Stimulated activated CD4-positive, alpha-beta T cell treated with anti-CD3 and anti-CD28 coated beads, Interleukin-2, amount 100 ng/mL, for 48 hours (primary cell): ENCODE measurements around the gene RNF213.
A peak's percentile ranks its signal among the peaks of the same experiment; 100 is the strongest.

Experiments used
- DNase-seq, 2 donors: peaks; one replicate each; pipeline ENCODE4 v3.0.0-alpha.2; 2020

Gene RNF213

DNA sequence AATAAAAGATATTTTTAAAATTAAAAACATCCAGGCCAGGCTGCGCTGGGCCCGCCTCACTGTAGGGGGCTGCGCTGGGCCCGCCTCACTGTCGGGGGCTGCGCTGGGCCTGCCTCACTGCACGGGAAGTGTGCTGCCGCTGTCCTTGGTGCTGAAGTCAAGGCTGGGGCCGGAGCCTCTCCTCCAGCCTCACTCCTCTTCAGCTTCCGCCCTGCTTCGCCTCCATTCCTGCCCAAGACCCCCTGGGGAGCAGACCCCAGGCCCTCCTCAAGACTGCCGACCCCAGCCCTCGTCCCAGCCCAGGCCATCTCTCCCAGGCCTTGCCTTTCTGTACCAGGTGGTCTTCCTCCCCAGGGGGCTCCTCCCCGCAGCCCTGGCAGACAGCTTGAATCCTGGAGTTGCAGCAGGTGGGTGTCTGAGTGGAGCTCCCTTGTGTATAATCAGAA lies 180.5 kb downstream of the RNF213 start:
- peak; percentile 40 to 53 for DNase-seq

GRCh38 chr17:80441598-80442322 lies 181.1 kb downstream of the RNF213 start:
- no peak for DNase-seq

DNA sequence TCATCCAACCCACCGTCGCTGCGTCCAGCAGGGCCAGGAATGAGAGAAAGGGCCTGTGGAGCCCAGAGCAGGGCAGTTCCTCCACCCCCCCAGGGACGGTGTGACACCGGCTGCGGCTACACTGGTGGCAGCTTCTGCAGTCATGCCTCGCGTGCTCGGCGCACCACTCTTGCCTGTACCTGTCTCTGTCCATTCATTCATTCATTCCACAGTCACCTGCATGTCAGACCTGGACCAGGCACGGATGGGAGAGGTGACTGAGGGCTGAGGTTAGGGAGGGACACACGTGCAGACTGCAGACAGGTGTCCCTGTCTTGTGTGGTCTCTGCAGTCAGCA lies 181.6 kb downstream of the RNF213 start:
- no peak for DNase-seq

DNA sequence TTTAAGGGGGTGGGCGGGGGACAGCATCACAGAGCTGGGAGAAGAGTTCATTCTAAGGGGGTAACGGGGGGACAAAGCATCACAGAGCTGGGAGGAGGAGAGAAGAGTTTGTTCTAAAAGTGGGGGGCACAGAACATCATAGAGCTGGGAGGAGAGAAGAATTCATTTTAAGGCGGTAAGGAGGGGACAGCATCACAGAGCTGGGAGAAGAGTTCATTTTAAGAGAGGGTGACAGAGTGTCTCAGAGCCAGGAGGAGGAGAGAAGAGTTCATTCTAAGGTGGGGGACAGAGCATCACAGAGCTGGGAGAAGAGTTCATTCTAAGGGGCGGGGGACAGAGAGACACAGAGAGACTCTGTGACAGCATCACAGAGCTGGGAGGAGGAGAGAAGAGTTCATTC lies 182.1 kb downstream of the RNF213 start:
- no peak for DNase-seq

GRCh38 chr17:80443498-80443897 lies 182.8 kb downstream of the RNF213 start:
- no peak for DNase-seq

DNA sequence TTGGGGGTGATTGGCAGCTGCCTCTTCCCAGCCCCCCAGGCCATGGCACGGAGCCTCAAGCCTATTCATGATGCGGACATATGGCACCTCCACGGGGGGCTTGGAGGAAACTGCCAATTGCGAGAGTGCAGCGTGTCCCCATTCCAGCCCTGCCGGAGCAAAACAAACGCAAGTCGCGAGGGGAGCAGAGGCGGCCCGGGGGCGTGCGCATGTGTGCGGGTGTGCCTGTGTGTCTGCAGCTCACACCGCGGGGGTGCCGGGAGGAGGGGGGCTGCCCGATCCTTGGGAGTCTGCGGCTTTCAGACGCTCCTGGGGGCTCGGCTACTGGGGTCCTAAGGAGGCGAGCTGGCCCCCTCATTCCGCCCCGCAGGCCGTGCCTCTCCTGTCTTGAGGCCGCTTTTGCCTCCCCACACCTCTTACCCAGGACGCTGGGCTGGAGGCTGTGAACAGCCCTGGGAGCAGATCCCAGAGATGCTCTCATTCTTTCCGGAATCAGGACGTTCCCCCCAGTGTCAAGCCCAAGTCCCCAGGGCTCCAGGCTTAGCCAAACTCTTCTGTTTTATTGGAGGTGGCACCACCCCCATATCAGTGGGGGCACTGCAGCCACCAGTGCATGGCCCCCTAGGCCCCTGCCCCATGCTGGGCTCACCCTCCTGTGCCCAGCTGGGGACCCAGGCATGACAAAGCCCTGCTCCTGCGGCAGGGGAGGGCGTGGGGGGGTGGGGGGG lies 183.4 kb downstream of the RNF213 start:
- DNase-seq, result no peak

DNA sequence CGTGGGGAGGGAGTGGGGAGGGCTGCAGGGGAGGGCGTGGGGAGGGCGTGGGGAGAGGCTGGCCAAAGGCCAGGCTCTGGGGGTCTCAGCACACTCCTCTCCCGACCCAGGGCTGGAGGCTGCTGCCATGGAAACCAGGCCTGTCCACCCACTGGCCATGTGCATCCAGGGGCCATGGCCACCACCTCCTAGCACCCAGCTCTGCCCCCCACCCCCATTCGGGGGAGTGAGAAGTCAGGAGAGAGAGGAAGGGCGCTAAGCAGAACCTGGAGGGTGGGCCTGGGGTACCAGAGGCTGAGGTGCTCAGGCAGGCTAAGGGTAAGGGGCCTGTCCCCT lies 184.0 kb downstream of the RNF213 start:
- no peak for DNase-seq

DNA sequence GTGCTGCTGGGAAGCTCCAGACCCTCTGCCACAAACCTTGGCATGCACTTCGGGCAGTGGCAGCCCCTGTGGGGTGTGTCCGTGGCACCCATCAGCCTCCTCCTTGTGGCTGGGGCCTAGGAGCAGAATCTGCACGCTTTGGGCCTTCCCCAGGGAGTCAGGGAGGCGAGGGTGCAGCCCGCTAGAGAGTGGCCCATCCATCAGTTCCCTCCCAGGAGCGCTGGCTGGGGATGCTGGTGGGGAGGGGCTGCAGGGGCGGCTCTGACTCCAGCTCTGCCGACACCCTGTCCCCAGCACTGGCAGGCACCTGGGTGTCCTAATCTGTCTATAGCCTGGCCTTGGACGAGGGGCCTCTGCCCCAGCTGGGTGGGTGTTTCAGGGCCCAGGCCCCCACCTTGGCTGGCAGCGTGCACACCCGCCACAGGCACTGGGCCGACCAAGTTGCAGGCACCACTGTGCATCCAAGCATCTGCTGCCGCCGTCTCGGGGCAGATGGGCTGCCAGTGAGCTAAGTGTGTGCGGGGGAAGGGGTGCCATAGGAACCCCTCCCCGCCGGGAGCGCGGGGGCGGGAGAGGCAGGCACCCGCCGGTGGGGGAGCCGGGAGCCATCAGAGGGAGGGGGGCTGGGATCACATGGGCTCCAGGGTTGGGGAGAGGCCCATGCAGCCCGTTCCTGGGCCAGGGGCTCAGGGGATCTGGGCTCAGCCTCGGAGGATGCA lies 184.5 kb downstream of the RNF213 start:
- DNase-seq, result no peak

GRCh38 chr17:80445726-80446110 lies 185.1 kb downstream of the RNF213 start:
- no peak for DNase-seq

DNA sequence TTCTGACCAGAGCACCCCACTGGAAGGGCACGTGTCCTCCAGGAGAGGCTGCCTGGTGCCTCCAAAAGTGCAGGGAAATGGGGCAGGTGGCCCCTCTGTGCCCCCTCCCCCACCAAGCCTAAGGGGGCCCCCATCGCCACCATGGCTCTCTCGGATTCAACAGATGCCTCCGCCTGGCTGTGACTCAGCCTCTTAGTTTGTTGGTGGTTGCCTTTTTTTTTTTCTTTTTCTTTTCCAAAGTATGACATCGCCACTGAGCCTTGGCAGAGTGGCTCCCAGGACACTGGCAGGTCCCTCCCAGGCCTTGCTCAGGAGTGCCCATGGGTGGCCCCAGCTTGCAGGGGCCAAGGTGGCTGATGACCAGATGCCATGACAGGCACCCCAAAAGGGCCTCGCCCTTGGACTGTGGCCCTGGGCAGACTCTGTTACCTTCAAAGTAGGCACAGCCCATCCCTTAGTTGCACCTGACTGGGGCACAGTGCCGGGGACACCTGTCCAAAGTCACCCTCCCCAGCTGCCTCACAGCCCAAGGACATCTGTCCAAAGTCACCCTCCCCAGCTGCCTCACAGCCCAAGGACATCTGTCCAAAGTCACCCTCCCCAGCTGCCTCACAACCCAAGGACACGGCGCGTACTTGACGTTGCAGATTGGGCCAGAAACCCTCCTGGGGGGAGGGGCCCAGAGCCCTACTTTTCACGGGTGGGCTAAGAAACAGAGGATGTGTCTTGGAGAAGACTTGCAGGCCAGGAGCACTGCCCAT lies 186.2 kb downstream of the RNF213 start:
- no peak for DNase-seq

DNA sequence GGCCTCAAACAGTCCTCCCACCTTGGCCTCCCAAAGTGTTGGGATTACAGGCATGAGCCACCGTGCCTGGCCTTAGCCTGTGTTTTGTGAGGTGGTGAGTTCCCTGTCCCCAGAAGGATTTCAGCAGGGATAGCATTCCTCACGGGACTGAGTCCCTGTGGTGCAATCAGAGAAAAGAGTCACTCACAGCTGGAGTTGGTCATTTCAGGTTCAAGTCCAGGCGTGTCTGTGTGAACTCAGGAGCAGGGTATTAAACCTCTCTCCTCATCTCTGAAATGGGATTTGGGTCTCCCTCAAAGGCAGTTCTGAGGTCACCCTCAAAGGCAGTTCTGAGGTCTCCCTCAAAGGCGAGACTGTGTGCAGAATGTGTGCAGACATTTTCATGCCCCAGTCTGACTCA lies 187.1 kb downstream of the RNF213 start:
- DNase-seq, result no peak
